Measurements from ENCODE around the gene FARS2.

FARS2 gene

DNA sequence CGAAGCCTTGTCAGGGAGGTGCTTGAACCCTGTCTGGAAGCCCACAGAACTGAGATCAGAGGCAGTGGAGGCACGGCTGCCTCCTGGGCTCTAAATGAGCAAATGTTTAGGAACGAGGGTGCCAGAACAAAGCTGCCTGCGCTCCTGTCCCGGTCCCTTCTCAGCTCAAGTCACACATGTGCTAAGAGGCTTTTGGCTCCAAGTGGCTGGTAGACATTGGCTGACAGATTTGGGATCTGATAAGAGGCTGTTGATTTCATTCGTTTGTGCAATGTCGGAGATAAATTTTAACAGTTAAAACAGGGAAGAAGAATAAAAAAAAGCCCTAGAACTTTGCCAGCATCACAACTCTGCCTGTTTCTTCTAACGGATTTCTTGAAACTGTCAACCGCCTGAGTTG lies 553.6 kb downstream of the FARS2 start:
- in situ Hi-C loops (cut with HindIII; ENCODE audit: low sequenced_read_pairs), result no loop called here
- H3K4me3 ChIP-seq (ENCODE audit: low read depth, low read length), result no peak overlapping the region
- TF ChIP-seq CTCF (IDR thresholded peaks at IDR 0.05; ENCODE audit: low read depth, low read length), result no peak
- no peak for DNase-seq (ENCODE audit: low read depth, low spot score)

GRCh38 chr6:5817869-5818268 lies 556.6 kb downstream of the FARS2 start:
- no peak overlapping the region for H3K4me3 ChIP-seq (ENCODE audit: low read depth, low read length)
- in situ Hi-C loops (cut with HindIII; ENCODE audit: low sequenced_read_pairs), result no loop called here
- TF ChIP-seq CTCF (IDR thresholded peaks at IDR 0.05; ENCODE audit: low read depth, low read length), result no peak
- no peak for DNase-seq (ENCODE audit: low read depth, low spot score)

- H3K4me3 ChIP-seq (ENCODE audit: low read depth, low read length), result no peak overlapping the region
- no peak for DNase-seq (ENCODE audit: low read depth, low spot score)
- in situ Hi-C loops (cut with HindIII; ENCODE audit: low sequenced_read_pairs), result no loop called here
- no peak for TF ChIP-seq CTCF (IDR thresholded peaks at IDR 0.05; ENCODE audit: low read depth, low read length)
These were observed 557.6 kb downstream of the FARS2 start for GRCh38 chr6:5818959-5819358.

All from astrocyte of the spinal cord (primary cell).